Liver (tissue), 3 donors: ENCODE measurements around the gene FTO.

ENCODE experiments used
- EGR1 ChIP-seq, 2 donors: IDR thresholded peaks; 2 replicates each; pipeline ENCODE4 v1.6.1; 2016 to 2018; ENCODE audit warnings: antibody characterized with exemption in 2 of 2, low read depth in 2 of 2
- FOXA2 ChIP-seq: IDR thresholded peaks from 2 replicates; pipeline ENCODE4 v1.6.1; 2016; ENCODE audit warnings: antibody characterized with exemption
- GABPA ChIP-seq, 2 donors: IDR thresholded peaks in 1 of 2; conservative IDR thresholded peaks in 1 of 2; 2 replicates each; pipeline ENCODE4 v1.6.1; 2016; ENCODE audit warnings: antibody characterized with exemption in 2 of 2, mild to moderate bottlenecking in 1 of 2, moderate library complexity in 1 of 2
- HNF4G ChIP-seq: IDR thresholded peaks from 2 replicates; pipeline ENCODE4 v1.6.1; 2016; ENCODE audit warnings: antibody characterized with exemption
- JUND ChIP-seq, 2 donors: IDR thresholded peaks; 2 replicates each; pipeline ENCODE4 v1.6.1; 2016; ENCODE audit warnings: antibody characterized with exemption in 2 of 2
- RAD21 ChIP-seq, 2 donors: IDR thresholded peaks; 2 replicates each; pipeline ENCODE4 v1.6.1; 2016; ENCODE audit warnings: antibody characterized with exemption in 2 of 2, mild to moderate bottlenecking in 2 of 2
- SP1 ChIP-seq: IDR thresholded peaks from 2 replicates; pipeline ENCODE4 v1.6.1; 2018; ENCODE audit warnings: antibody characterized with exemption, mild to moderate bottlenecking
- TAF1 ChIP-seq: conservative IDR thresholded peaks from 2 replicates; pipeline ENCODE4 v1.6.1; 2016; ENCODE audit warnings: antibody characterized with exemption, mild to moderate bottlenecking
- YY1 ChIP-seq: IDR thresholded peaks from 2 replicates; pipeline ENCODE4 v1.6.1; 2016; ENCODE audit warnings: antibody characterized with exemption, mild to moderate bottlenecking
- TF ChIP-seq, protein P1 (sequence below): fragments of 150-350 bp; IDR thresholded peaks from 2 replicates; pipeline ENCODE4 v1.5.1; 2017; ENCODE audit warnings: improper control_type of control experiment, low read depth, low read length; ENCODE audit not compliant: missing input control
- TF ChIP-seq, protein P2 (sequence below): IDR thresholded peaks from 2 replicates; pipeline ENCODE4 v1.6.1; 2016; ENCODE audit warnings: antibody characterized with exemption
- TF ChIP-seq, protein P3 (sequence below): IDR thresholded peaks from 2 replicates; pipeline ENCODE4 v1.6.1; 2016; ENCODE audit warnings: antibody characterized with exemption
- TF ChIP-seq, protein P4 (sequence below): IDR thresholded peaks from 2 replicates; pipeline ENCODE4 v1.6.1; 2016; ENCODE audit warnings: antibody characterized with exemption, mild to moderate bottlenecking
- donor health status: healthy.
- donor health status: healthy.

DNA sequence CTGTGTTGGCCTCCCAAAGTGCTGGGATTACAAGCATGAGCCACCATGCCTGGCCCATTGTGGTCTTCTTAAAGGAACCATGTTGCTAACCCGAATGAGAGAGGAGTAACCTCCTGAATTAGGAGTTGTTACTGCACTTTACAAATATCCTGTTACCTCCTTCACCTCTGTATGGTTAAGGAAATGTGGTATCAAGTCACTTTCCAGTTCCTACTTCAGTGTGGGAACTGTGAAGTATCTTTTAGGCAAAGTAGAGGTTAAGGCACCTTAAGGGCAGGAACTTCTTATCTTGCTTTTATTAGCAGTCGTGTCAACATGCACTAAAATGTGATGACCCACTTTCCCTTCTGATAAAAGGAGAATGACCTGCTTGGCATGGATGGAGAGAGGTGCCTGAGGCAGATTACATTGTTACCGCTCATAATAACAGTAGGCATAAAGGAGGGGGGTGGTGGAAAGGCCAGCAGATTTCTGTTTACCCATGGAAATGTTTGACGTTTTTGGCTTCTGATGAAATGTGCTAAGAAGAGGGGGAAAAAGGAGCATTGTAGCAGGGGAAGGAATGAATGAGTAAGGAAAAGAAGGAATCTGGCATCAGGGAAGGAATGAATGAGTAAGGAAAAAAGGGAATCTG, 28.5 kb downstream of the FTO start:
- TF ChIP-seq, protein P1, sequence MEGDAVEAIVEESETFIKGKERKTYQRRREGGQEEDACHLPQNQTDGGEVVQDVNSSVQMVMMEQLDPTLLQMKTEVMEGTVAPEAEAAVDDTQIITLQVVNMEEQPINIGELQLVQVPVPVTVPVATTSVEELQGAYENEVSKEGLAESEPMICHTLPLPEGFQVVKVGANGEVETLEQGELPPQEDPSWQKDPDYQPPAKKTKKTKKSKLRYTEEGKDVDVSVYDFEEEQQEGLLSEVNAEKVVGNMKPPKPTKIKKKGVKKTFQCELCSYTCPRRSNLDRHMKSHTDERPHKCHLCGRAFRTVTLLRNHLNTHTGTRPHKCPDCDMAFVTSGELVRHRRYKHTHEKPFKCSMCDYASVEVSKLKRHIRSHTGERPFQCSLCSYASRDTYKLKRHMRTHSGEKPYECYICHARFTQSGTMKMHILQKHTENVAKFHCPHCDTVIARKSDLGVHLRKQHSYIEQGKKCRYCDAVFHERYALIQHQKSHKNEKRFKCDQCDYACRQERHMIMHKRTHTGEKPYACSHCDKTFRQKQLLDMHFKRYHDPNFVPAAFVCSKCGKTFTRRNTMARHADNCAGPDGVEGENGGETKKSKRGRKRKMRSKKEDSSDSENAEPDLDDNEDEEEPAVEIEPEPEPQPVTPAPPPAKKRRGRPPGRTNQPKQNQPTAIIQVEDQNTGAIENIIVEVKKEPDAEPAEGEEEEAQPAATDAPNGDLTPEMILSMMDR: no peak
- no peak for TF ChIP-seq EGR1 (IDR thresholded peaks at IDR 0.05; ENCODE audit: low read depth in 2 of 2)
- no peak for TF ChIP-seq TAF1
- TF ChIP-seq JUND (IDR thresholded peaks at IDR 0.05): no peak
- TF ChIP-seq RAD21 (IDR thresholded peaks at IDR 0.05): no peak
- TF ChIP-seq, protein P2, sequence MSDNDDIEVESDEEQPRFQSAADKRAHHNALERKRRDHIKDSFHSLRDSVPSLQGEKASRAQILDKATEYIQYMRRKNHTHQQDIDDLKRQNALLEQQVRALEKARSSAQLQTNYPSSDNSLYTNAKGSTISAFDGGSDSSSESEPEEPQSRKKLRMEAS: no peak
- no peak for TF ChIP-seq GABPA (IDR thresholded peaks at IDR 0.05 in 1 of 2, conservative IDR thresholded peaks at IDR 0.05 in 1 of 2)
- TF ChIP-seq, protein P3, sequence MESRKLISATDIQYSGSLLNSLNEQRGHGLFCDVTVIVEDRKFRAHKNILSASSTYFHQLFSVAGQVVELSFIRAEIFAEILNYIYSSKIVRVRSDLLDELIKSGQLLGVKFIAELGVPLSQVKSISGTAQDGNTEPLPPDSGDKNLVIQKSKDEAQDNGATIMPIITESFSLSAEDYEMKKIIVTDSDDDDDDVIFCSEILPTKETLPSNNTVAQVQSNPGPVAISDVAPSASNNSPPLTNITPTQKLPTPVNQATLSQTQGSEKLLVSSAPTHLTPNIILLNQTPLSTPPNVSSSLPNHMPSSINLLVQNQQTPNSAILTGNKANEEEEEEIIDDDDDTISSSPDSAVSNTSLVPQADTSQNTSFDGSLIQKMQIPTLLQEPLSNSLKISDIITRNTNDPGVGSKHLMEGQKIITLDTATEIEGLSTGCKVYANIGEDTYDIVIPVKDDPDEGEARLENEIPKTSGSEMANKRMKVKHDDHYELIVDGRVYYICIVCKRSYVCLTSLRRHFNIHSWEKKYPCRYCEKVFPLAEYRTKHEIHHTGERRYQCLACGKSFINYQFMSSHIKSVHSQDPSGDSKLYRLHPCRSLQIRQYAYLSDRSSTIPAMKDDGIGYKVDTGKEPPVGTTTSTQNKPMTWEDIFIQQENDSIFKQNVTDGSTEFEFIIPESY: no peak
- TF ChIP-seq YY1: no peak
- TF ChIP-seq SP1: no peak
- TF ChIP-seq HNF4G: no peak
- TF ChIP-seq, protein P4, sequence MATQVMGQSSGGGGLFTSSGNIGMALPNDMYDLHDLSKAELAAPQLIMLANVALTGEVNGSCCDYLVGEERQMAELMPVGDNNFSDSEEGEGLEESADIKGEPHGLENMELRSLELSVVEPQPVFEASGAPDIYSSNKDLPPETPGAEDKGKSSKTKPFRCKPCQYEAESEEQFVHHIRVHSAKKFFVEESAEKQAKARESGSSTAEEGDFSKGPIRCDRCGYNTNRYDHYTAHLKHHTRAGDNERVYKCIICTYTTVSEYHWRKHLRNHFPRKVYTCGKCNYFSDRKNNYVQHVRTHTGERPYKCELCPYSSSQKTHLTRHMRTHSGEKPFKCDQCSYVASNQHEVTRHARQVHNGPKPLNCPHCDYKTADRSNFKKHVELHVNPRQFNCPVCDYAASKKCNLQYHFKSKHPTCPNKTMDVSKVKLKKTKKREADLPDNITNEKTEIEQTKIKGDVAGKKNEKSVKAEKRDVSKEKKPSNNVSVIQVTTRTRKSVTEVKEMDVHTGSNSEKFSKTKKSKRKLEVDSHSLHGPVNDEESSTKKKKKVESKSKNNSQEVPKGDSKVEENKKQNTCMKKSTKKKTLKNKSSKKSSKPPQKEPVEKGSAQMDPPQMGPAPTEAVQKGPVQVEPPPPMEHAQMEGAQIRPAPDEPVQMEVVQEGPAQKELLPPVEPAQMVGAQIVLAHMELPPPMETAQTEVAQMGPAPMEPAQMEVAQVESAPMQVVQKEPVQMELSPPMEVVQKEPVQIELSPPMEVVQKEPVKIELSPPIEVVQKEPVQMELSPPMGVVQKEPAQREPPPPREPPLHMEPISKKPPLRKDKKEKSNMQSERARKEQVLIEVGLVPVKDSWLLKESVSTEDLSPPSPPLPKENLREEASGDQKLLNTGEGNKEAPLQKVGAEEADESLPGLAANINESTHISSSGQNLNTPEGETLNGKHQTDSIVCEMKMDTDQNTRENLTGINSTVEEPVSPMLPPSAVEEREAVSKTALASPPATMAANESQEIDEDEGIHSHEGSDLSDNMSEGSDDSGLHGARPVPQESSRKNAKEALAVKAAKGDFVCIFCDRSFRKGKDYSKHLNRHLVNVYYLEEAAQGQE: no peak
- no peak for TF ChIP-seq FOXA2
